ENCODE measurements around the gene SFTA2.

Gene SFTA2

GRCh38 chr6:30895343-30895742 lies 36.6 kb downstream of the SFTA2 start:
- in situ Hi-C loops (cut with MboI; ENCODE audit: low pct_unique_long_range_greater_than_20kb, low sequenced_read_pairs), result no loop called here
- no peak for DNase-seq

GRCh38 chr6:30894935-30895334 lies 37.0 kb downstream of the SFTA2 start:
- DNase-seq, result no peak
- in situ Hi-C loops (cut with MboI; ENCODE audit: low pct_unique_long_range_greater_than_20kb, low sequenced_read_pairs), result no loop called here

GRCh38 chr6:30894381-30894780 lies 37.6 kb downstream of the SFTA2 start:
- in situ Hi-C loops (cut with MboI; ENCODE audit: low pct_unique_long_range_greater_than_20kb, low sequenced_read_pairs), result no loop called here
- DNase-seq, result no peak

GRCh38 chr6:30893666-30894065 lies 38.3 kb downstream of the SFTA2 start:
- in situ Hi-C loops (cut with MboI; ENCODE audit: low pct_unique_long_range_greater_than_20kb, low sequenced_read_pairs), result no loop called here
- DNase-seq, result no peak

- no peak for DNase-seq
Observed at GRCh38 chr6:30893001-30893591, 38.9 kb downstream of the SFTA2 start.

GRCh38 chr6:30891816-30892538 lies 40.0 kb downstream of the SFTA2 start:
- DNase-seq, result no peak
- in situ Hi-C loops (cut with MboI; ENCODE audit: low pct_unique_long_range_greater_than_20kb, low sequenced_read_pairs), result no loop called here

More at GRCh38 chr6:30893001-30893591, 38.9 kb downstream of the SFTA2 start:
- in situ Hi-C loops (cut with MboI; ENCODE audit: low pct_unique_long_range_greater_than_20kb, low sequenced_read_pairs), result no loop called here

GRCh38 chr6:30891450-30891723 lies 40.6 kb downstream of the SFTA2 start:
- no peak for DNase-seq
- in situ Hi-C loops (cut with MboI; ENCODE audit: low pct_unique_long_range_greater_than_20kb, low sequenced_read_pairs), result no loop called here

GRCh38 chr6:30890646-30891449 lies 41.1 kb downstream of the SFTA2 start:
- in situ Hi-C loops (cut with MboI; ENCODE audit: low pct_unique_long_range_greater_than_20kb, low sequenced_read_pairs), result no loop called here
- DNase-seq, result no peak

GRCh38 chr6:30889921-30890645 lies 41.9 kb downstream of the SFTA2 start:
- no peak for DNase-seq
- in situ Hi-C loops (cut with MboI; ENCODE audit: low pct_unique_long_range_greater_than_20kb, low sequenced_read_pairs), result no loop called here

- DNase-seq, result no peak
- in situ Hi-C loops (cut with MboI; ENCODE audit: low pct_unique_long_range_greater_than_20kb, low sequenced_read_pairs), result no loop called here
Observed at GRCh38 chr6:30889496-30889885, 42.5 kb downstream of the SFTA2 start.

GRCh38 chr6:30888816-30889495 lies 43.0 kb downstream of the SFTA2 start:
- in situ Hi-C loops (cut with MboI; ENCODE audit: low pct_unique_long_range_greater_than_20kb, low sequenced_read_pairs), result no loop called here
- DNase-seq, result no peak

GRCh38 chr6:30887901-30888815 lies 43.8 kb downstream of the SFTA2 start:
- in situ Hi-C loops (cut with MboI; ENCODE audit: low pct_unique_long_range_greater_than_20kb, low sequenced_read_pairs), result no loop called here
- DNase-seq, result no peak

GRCh38 chr6:30886897-30887255 lies 45.1 kb downstream of the SFTA2 start:
- DNase-seq, result no peak
- in situ Hi-C loops (cut with MboI; ENCODE audit: low pct_unique_long_range_greater_than_20kb, low sequenced_read_pairs), result no loop called here

GRCh38 chr6:30885999-30886896 lies 45.7 kb downstream of the SFTA2 start:
- in situ Hi-C loops (cut with MboI; ENCODE audit: low pct_unique_long_range_greater_than_20kb, low sequenced_read_pairs), result no loop called here
- no peak for DNase-seq

- no peak for DNase-seq
- in situ Hi-C loops (cut with MboI; ENCODE audit: low pct_unique_long_range_greater_than_20kb, low sequenced_read_pairs), result no loop called here
Observed at GRCh38 chr6:30885481-30885998, 46.4 kb downstream of the SFTA2 start.

GRCh38 chr6:30884521-30885480 lies 47.2 kb downstream of the SFTA2 start:
- no peak for DNase-seq
- in situ Hi-C loops (cut with MboI; ENCODE audit: low pct_unique_long_range_greater_than_20kb, low sequenced_read_pairs), result no loop called here
